GM20431 (cell line): ENCODE results near the gene RHBG.

Experiments used
- in situ Hi-C: fragments of 300-500 bp; cut with MseI, MboI; formaldehyde crosslinking; loops from one replicate; pipeline ENCODE4 v1.15.0; 2020; ENCODE audit warnings: low sequenced_read_pairs; ENCODE audit not compliant: unreplicated experiment

The RHBG gene

GRCh38 chr1:156421939-156422601, 53.1 kb downstream of the RHBG start:
- in situ Hi-C loops = no loop called here

- in situ Hi-C loops = no loop called here
Measured at GRCh38 chr1:156422602-156423091, 53.6 kb downstream of the RHBG start.

DNA sequence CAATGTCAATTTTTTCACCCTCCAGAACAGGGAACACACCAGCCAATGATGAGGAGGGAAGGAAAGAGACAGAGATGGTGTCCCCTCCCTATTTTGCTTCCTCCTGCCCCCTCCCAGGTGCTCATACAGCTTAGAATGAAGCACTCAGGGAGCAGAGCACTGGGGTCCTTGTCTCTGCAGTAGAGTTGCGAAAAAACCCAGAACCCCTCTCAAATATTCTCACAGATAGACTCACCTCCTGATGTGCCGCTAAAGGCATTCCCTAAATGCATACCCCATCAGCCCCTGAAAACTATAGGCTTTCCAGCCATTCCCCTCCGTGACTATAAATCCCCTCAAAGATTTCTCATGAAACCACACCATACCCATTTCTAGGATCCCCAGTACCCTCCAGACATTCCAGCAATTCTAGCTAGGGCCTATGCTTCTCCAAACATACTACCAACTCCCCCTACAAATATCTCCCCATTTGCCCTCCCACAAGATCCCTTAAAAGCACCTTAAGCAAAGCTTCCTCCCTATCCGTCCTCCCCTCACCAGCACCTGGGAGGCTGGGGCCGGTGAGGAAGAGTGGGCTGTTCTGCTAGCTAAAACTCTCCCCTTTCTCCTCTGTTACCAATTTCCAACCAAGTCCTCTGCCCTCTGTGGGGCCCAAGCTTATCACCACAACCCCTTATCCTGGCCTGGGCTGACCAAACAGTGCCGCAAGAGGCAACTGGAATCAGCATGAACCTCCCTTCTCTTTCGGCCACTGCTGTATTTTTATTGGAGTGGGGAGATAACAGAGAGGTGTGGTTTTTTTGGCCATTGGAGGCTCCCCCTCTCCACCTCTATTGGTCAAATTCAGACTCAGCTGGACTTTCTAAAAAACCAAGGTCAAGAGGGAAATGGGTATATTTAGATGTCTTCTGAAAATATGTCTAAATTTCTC, 54.7 kb downstream of the RHBG start:
- in situ Hi-C loops = no loop called here

GRCh38 chr1:156424806-156425432, 55.9 kb downstream of the RHBG start:
- in situ Hi-C loops = no loop called here

DNA sequence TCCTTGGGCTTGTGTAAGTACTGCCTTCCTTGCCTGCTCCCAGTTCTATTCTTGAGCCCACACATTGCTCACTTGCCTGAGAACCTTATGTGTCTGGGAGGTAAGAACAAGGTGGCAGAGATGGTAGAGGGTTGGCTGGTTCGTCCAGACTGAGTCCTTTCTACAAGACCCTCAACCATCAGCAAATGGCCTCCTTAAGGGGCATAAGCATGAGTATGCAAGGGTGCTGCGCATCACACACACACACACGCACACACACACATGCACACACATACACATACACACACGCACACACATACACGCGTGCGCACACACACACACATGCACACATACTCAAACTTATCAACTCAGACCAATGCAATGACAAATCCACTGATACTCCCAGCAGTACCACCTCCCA, 56.9 kb downstream of the RHBG start:
- in situ Hi-C loops = no loop called here

GRCh38 chr1:156427957-156428356, 58.9 kb downstream of the RHBG start:
- in situ Hi-C loops = no loop called here

GRCh38 chr1:156428746-156429288, 59.8 kb downstream of the RHBG start:
- in situ Hi-C loops = no loop called here

DNA sequence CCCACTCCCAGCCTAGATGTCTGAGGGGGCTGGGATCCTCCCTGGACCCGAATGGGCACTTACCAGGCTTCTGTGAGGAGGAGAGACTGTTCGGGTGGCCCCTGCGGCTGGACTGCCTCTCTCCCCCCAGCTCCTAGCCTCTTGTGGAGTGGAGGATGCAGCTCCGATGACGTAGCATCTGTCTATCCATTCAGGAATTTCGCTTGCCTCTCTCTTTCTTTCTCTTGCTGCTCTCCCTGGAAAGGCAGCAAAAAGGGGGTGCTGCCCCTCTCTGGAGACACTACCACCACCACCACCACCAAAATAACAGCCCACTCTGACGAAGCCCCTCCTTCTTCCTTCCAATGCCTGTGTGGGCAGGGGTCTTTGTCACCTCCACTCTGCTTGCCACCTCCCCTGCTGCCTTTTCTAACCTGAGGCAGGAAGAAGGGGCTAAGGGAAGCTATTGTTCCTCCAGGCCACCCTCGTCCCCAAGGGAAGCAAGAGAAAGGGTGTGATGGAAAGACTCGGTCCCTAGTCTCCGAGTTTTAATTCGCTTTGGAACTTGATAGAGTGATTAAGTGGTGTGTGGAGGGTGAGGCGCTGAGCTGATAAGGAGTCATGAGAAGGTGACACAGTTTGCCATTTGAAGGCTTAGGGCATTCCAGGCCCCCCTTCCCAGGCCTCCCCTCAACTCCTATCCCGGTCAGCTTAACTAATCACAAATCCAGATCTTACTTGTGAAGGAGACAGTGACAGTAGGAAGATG, 60.5 kb downstream of the RHBG start:
- in situ Hi-C loops = no loop called here

- in situ Hi-C loops = no loop called here
Measured at GRCh38 chr1:156430303-156430702, 61.3 kb downstream of the RHBG start.

DNA sequence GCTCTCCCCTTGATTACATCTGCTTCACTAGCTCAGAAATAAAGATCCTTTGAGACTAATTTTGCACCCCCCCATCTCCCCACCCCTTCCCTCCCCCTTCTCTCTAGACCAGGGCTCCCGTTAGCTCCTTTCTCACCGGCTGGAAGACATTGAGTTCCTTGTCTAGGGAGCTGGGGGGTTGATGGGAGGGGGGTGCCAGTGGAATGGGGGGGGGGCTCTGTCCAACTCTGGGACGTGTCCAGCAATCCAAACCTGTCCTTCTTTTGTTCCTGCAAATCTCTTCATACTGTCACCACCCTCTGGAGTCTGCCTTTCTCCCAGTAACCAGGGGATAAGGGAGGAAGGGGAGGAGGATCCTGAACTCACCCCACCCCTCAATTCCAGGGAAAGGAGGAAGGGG, 61.9 kb downstream of the RHBG start:
- in situ Hi-C loops = no loop called here

GRCh38 chr1:156431366-156431765, 62.4 kb downstream of the RHBG start:
- in situ Hi-C loops = no loop called here

GRCh38 chr1:156431769-156432668, 63.0 kb downstream of the RHBG start:
- in situ Hi-C loops = no loop called here

DNA sequence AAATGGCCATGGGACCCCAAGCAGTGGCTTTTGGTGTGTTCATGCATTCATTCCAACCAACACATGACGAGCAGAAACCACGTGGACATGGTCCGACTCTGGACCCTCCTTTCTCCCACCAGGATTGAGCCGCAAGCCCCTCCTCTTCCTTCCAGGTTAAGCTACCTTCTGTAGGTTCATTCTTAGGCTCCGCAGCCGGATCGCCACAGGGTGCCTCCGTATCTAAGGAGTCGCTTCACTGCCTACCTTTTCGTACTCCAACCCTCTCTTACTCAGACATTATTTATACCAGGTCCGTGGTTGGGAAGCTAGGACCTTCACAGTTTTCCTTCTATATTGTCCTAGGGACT, 63.6 kb downstream of the RHBG start:
- in situ Hi-C loops = no loop called here

DNA sequence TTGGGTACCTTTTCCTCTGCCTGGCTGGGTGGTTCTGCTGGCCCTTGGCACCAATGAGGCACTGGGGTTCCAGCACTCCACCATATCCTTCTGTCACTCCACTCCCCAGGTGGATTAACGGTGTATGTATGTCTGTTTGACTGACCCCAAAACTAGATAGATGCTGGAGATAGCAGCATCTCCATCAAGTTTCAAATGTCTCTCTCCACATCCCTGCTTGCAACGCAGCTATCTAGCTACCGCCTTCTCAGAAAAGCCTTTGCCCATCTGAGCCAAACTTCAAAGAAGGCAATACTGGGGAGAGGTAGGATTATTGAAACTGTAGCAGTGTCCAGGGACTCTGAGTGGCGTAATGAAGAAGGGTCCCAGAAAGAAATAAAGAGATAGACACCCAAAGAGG, 64.0 kb downstream of the RHBG start:
- in situ Hi-C loops = no loop called here

DNA sequence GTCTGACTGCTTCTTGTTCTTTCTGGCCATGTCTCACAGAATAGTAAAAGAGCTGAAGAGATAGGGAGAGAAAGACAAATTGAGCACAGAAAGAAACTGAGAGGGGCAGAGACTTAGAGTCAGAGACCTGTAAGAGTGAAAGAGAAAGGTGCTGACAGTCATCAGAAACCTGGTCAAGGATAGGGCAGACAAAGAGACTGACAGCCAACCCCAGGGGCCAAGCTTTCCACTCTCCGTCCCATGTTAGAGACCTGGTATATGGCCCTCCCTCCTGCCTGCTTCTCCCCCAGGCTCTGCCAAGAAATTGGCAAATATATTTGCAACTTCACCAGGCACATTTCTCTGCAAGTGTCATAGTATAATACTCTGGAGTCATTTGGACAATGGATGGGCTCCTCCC, 64.6 kb downstream of the RHBG start:
- in situ Hi-C loops = no loop called here
